HEK293 (cell line): ENCODE measurements around the gene MED14.

Experiments used
- CTCF ChIA-PET: fragments of 350-600 bp; formaldehyde crosslinking; extraction: SDS; loops from one replicate; lab custom pipeline; 2021; ENCODE audit warnings: antibody characterized with exemption; lab: Yijun Ruan, JAX
- POLR2A ChIA-PET: fragments of 300-600 bp; formaldehyde crosslinking; extraction: SDS; loops from one replicate; lab custom pipeline; 2020; ENCODE audit warnings: antibody characterized with exemption, inconsistent platforms; lab: Yijun Ruan, JAX
- H3K27ac ChIP-seq: fragments of 200-500 bp; sonication (Bioruptor generic); 2 replicates; pipeline ENCODE4 v1.5.1; 2014; ENCODE audit warnings: low read depth, low read length, control low read depth, inconsistent platforms; ENCODE audit errors: extremely low read depth
- H3K36me3 ChIP-seq, 2 experiments: fragments of 200-500 bp in 1 of 2; sonication (Bioruptor generic) in 1 of 2; 1 replicate in 1 of 2; 2 replicates in 1 of 2; pipeline ENCODE4 v1.5.1; 2014 to 2017; ENCODE audit warnings: inconsistent platforms in 2 of 2, low read length in 2 of 2; ENCODE audit not compliant: control insufficient read depth in 2 of 2, insufficient read depth in 1 of 2
- H3K4me1 ChIP-seq: fragments of 200-500 bp; sonication (Bioruptor generic); 2 replicates; pipeline ENCODE4 v1.5.1; 2014; ENCODE audit warnings: mild to moderate bottlenecking, low read length, inconsistent platforms; ENCODE audit not compliant: control insufficient read depth, insufficient read depth
- H3K4me3 ChIP-seq: 2 replicates; pipeline ENCODE4 v1.5.1; 2011; ENCODE audit warnings: low read depth, mild to moderate bottlenecking, control low read depth, low read length, moderate library complexity
- H3K9me3 ChIP-seq: fragments of 200-500 bp; sonication (Bioruptor generic); 2 replicates; pipeline ENCODE4 v1.5.1; 2014; ENCODE audit warnings: low read depth, low read length, inconsistent platforms; ENCODE audit not compliant: control insufficient read depth, insufficient read depth
- EGR2 ChIP-seq: fragments of 450-650 bp; formaldehyde crosslinking; IDR thresholded peaks from 2 replicates; pipeline ENCODE4 v1.5.1; 2016; ENCODE audit warnings: low read depth, missing biosample characterization, missing genetic modification characterization
- HOXD13 ChIP-seq: sonication (generic); formaldehyde crosslinking; IDR thresholded peaks from 2 replicates; pipeline ENCODE4 v1.8.0; 2022; ENCODE audit warnings: missing genetic modification reagents, borderline replicate concordance
- KLF10 ChIP-seq: fragments of 450-650 bp; IDR thresholded peaks from 2 replicates; pipeline ENCODE4 v1.5.1; 2018; ENCODE audit warnings: missing biosample characterization, mild to moderate bottlenecking, missing genetic modification characterization
- KLF7 ChIP-seq: fragments of 450-650 bp; formaldehyde crosslinking; IDR thresholded peaks from 2 replicates; pipeline ENCODE4 v1.5.1; 2016; ENCODE audit warnings: missing biosample characterization, missing genetic modification characterization, borderline replicate concordance
- SCRT2 ChIP-seq: fragments of 450-650 bp; formaldehyde crosslinking; IDR thresholded peaks from 2 replicates; pipeline ENCODE4 v1.5.1; 2016; ENCODE audit warnings: missing biosample characterization, missing genetic modification characterization
- ZFHX2 ChIP-seq: fragments of 450-650 bp; formaldehyde crosslinking; conservative IDR thresholded peaks from 2 replicates; pipeline ENCODE4 v1.5.1; 2016; ENCODE audit warnings: missing biosample characterization, missing genetic modification characterization
- ZIC2 ChIP-seq: fragments of 450-650 bp; formaldehyde crosslinking; IDR thresholded peaks from 2 replicates; pipeline ENCODE4 v1.5.1; 2016; ENCODE audit warnings: missing biosample characterization, missing genetic modification characterization
- ZNF148 ChIP-seq: fragments of 450-650 bp; formaldehyde crosslinking; IDR thresholded peaks from 2 replicates; pipeline ENCODE4 v1.5.0; 2017; ENCODE audit warnings: missing biosample characterization, missing genetic modification characterization, borderline replicate concordance
- ZNF26 ChIP-seq: fragments of 450-650 bp; formaldehyde crosslinking; IDR thresholded peaks from 2 replicates; pipeline ENCODE4 v1.5.1; 2016; ENCODE audit warnings: missing biosample characterization, missing genetic modification characterization
- ZNF335 ChIP-seq: fragments of 450-650 bp; formaldehyde crosslinking; conservative IDR thresholded peaks from 2 replicates; pipeline ENCODE4 v1.5.1; 2016; ENCODE audit warnings: missing biosample characterization, missing genetic modification characterization
- ZNF416 ChIP-seq: fragments of 450-650 bp; formaldehyde crosslinking; IDR thresholded peaks from 2 replicates; pipeline ENCODE4 v1.5.1; 2016; ENCODE audit warnings: missing biosample characterization, missing genetic modification characterization
- ZNF501 ChIP-seq: fragments of 450-650 bp; formaldehyde crosslinking; IDR thresholded peaks from 2 replicates; pipeline ENCODE4 v1.5.1; 2016; ENCODE audit warnings: missing biosample characterization, missing genetic modification characterization
- ZNF544 ChIP-seq: fragments of 450-650 bp; formaldehyde crosslinking; IDR thresholded peaks from 2 replicates; pipeline ENCODE4 v1.5.0; 2017; ENCODE audit warnings: missing biosample characterization, missing genetic modification characterization
- ZNF654 ChIP-seq: fragments of 450-650 bp; formaldehyde crosslinking; IDR thresholded peaks from 2 replicates; pipeline ENCODE4 v1.5.1; 2016; ENCODE audit warnings: low read depth, missing biosample characterization, missing genetic modification characterization
- ZNF785 ChIP-seq: fragments of 450-650 bp; formaldehyde crosslinking; IDR thresholded peaks from 2 replicates; pipeline ENCODE4 v1.5.1; 2016; ENCODE audit warnings: missing biosample characterization, missing genetic modification characterization
- ZXDB ChIP-seq: fragments of 450-650 bp; formaldehyde crosslinking; IDR thresholded peaks from 2 replicates; pipeline ENCODE4 v1.5.1; 2016; ENCODE audit warnings: missing biosample characterization, missing genetic modification characterization
- TF ChIP-seq, protein P1 (sequence below): fragments of 450-650 bp; formaldehyde crosslinking; IDR thresholded peaks from 2 replicates; pipeline ENCODE4 v1.5.1; 2017; ENCODE audit warnings: missing biosample characterization, mild to moderate bottlenecking, missing genetic modification characterization, moderate library complexity
- TF ChIP-seq, protein P2 (sequence below): fragments of 450-650 bp; formaldehyde crosslinking; IDR thresholded peaks from 2 replicates; pipeline ENCODE4 v1.5.1; 2016; ENCODE audit warnings: missing biosample characterization, missing genetic modification characterization
- TF ChIP-seq, protein P3 (sequence below): fragments of 450-650 bp; formaldehyde crosslinking; IDR thresholded peaks from 2 replicates; pipeline ENCODE4 v1.5.1; 2016; ENCODE audit warnings: missing biosample characterization, missing genetic modification characterization

Gene MED14

GRCh38 chrX:40757058-40757457 lies 21.7 kb upstream of the MED14 start:
- ChIA-PET CTCF (no interaction called here), POLR2A (no interaction called here)
- no peak overlapping the region for H3K4me3 ChIP-seq
- no peak overlapping the region for H3K27ac ChIP-seq
- H3K36me3 ChIP-seq: no peaks in the 10 kb centered on the region
- no peaks in the 10 kb centered on the region for H3K9me3 ChIP-seq
- H3K4me1 ChIP-seq: peaks cover 4% of the 10 kb centered on the region; the same call in 1 of the 2 replicates
- no peak for TF ChIP-seq ZNF335 (tag by site-specific recombination)
- no peak for TF ChIP-seq SCRT2 (tag by site-specific recombination)
- no peak for TF ChIP-seq HOXD13
- no peak for TF ChIP-seq ZNF148 (tag by site-specific recombination)
- TF ChIP-seq ZXDB (tag by site-specific recombination): no peak
- no peak for TF ChIP-seq ZNF544 (tag by site-specific recombination)
- TF ChIP-seq ZNF416: no peak

DNA sequence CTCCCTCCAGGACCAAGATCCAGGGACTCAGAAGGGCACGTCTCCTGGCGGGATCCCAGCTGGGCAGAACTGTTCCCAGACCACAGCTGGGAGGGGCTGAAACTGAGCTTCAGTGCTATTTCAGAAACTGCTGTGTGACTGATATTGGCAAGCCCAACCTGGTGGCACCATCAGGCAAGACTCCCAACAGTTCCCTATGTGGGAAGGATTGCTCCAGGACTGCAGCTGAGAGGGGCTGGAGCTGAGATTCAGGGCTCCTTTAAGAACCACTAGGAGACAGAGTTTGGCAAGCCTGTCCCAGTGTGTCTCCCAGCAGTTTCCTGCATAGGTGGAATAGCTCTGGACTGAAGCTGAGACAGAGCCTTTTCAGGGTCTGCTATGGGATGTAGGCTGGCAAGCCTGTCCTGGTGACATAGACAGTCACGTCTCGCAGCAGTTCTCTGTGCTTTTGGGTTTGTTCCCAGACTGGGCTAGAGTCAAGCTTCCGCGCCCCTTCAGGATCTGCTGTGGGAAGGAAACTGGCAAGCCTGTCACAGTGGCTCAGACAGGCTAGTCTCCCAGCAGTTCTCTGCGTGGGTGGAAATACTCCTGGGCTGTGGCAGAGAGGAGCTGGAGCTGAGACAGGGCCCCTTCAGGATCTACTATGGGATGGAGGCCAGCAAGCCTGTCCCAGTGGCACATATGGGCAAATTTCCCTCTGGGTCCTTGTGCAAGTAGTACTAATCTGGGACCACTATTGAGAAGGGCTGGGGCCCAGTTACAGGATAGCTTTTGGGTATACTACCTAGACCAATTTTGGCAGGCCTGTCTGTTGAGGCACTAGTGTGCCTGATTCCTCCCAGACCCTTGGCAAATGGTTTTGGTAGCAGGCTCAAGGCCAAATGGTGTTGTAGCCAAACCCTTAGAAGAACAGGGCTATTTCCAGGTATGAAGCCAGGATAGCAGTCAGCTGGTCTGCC lies 20.2 kb upstream of the MED14 start:
- ChIA-PET CTCF (interaction anchor here (0.6 to 1.0 kb wide), 3 partner anchors 38 to 408 kb away, joined by 3 to 7 read pairs (median 5); no protein-coding TSS in a partner anchor), POLR2A (interaction anchor here (0.8 kb wide), 1 partner anchor 20 kb away, joined by 3 read pairs; the partner anchor contains the start of gene MED14)
- Histone ChIP-seq H3K4me3 (no peak overlapping the region), H3K27ac (no peak overlapping the region), H3K4me1 (peaks cover 4% of the 10 kb centered on the region; the same call in 1 of the 2 replicates)
- TF ChIP-seq KLF7 (no peak), EGR2 (tag by site-specific recombination) (0 out of 2 replicates have a peak, but pooled peaks have one; percentile 18), ZFHX2 (tag by site-specific recombination) (peak; percentile 51), ZIC2 (tag by site-specific recombination) (0 out of 2 replicates have a peak, but pooled peaks have one; percentile 19)
- TF ChIP-seq, protein P1, sequence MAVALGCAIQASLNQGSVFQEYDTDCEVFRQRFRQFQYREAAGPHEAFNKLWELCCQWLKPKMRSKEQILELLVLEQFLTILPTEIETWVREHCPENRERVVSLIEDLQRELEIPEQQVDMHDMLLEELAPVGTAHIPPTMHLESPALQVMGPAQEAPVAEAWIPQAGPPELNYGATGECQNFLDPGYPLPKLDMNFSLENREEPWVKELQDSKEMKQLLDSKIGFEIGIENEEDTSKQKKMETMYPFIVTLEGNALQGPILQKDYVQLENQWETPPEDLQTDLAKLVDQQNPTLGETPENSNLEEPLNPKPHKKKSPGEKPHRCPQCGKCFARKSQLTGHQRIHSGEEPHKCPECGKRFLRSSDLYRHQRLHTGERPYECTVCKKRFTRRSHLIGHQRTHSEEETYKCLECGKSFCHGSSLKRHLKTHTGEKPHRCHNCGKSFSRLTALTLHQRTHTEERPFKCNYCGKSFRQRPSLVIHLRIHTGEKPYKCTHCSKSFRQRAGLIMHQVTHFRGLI (tag by site-specific recombination): peak; percentile 79
- TF ChIP-seq, all 188 proteins: peak for 4
- H3K36me3 ChIP-seq: no peaks in the 10 kb centered on the region
- peaks cover 2% of the 10 kb centered on the region; the same call in 1 of the 2 replicates for H3K9me3 ChIP-seq

DNA sequence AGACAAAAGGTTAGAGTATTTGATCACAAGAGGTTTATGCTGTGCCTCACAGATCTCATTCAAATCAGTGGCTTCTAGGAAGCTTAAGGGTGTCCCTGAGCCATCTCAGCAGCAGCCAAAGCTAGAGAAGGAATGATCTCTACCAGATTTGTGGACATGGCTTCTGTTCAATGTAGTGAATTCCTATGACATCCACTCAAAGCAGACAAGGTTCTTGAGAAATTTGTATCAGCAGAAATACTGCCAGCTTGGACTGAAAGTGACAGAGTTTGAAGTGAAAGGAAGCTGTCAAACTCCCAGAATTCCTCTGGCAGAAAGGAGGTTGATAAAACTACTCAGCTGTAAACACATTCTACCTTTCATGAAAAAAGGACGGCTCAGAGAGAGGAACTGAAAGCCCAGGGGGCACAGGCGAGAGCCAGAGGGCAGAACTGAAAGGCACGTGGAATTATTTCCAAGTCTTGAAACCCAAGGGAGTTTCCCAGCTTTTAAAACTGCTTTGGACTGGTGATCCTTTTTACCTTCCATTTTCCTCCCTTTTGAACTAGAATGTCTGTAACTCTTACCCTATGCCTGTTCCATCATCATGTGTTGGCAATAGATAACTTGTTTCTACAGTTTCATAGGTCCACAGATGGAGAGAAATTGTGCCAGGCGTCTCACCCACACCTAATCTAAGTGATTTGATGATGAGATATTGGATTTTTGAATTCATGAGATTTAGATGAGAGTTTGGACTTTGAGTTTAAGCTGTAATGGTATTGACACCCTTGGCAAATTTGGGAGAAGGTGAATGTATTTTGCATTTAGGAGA lies 14.5 kb upstream of the MED14 start:
- Histone ChIP-seq H3K27ac (no peak overlapping the region), H3K36me3 (no peaks in the 10 kb centered on the region), H3K4me1 (no peaks in the 10 kb centered on the region), H3K4me3 (no peak overlapping the region), H3K9me3 (peaks cover 2% of the 10 kb centered on the region; the same call in 1 of the 2 replicates)
- CTCF ChIA-PET: interaction anchor here (0.6 to 1.6 kb wide), 5 partner anchors 11 to 532 kb away, joined by 3 to 5 read pairs (median 3); no protein-coding TSS in a partner anchor
- POLR2A ChIA-PET: interaction anchor here (1.4 kb wide), 1 partner anchor 14 kb away, joined by 4 read pairs; the partner anchor contains the start of gene MED14
- TF ChIP-seq KLF10 (no peak), ZNF26 (tag by site-specific recombination) (no peak), ZNF654 (tag by site-specific recombination) (no peak), ZNF785 (tag by site-specific recombination) (no peak), ZNF501 (tag by site-specific recombination) (no peak)
- TF ChIP-seq, protein P2, sequence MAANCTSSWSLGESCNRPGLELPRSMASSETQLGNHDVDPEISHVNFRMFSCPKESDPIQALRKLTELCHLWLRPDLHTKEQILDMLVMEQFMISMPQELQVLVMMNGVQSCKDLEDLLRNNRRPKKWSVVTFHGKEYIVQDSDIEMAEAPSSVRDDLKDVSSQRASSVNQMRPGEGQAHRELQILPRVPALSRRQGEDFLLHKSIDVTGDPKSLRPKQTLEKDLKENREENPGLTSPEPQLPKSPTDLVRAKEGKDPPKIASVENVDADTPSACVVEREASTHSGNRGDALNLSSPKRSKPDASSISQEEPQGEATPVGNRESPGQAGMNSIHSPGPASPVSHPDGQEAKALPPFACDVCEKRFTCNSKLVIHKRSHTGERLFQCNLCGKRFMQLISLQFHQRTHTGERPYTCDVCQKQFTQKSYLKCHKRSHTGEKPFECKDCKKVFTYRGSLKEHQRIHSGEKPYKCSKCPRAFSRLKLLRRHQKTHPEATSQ (tag by site-specific recombination): no peak
- TF ChIP-seq, protein P3, sequence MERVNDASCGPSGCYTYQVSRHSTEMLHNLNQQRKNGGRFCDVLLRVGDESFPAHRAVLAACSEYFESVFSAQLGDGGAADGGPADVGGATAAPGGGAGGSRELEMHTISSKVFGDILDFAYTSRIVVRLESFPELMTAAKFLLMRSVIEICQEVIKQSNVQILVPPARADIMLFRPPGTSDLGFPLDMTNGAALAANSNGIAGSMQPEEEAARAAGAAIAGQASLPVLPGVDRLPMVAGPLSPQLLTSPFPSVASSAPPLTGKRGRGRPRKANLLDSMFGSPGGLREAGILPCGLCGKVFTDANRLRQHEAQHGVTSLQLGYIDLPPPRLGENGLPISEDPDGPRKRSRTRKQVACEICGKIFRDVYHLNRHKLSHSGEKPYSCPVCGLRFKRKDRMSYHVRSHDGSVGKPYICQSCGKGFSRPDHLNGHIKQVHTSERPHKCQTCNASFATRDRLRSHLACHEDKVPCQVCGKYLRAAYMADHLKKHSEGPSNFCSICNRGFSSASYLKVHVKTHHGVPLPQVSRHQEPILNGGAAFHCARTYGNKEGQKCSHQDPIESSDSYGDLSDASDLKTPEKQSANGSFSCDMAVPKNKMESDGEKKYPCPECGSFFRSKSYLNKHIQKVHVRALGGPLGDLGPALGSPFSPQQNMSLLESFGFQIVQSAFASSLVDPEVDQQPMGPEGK (tag by site-specific recombination): no peak
